ENCODE data around the gene HSPA14. TPM values are rescaled to one million over a fixed set of nuclear protein-coding genes. Genes with fewer than 3 reads are reported as not detected.

HSPA14 gene
- total and polyA plus RNA-seq, 10 of the 15 experiments (the other 5 are each of a cell fraction or from before 2014, with no cell fraction given) = 26.6 to 56.1 (median 34.3) TPM

- Histone ChIP-seq H3K9me3 (replicated peaks; ENCODE audit: control insufficient read depth, insufficient read depth, low read length) (no peaks in the 10 kb centered on the region), H3K36me3 (ENCODE audit: control insufficient read depth in 2 of 2, insufficient read depth in 2 of 2, low read length in 1 of 2) (peaks cover 4 to 10% of the 10 kb centered on the region in 2 experiments; a peak in 3 of 4 replicates), H3K79me2 (ENCODE audit: control insufficient read depth, insufficient read depth, low read length) (no peaks in the 10 kb centered on the region), H3K27ac (ENCODE audit: control insufficient read depth, insufficient read depth) (no peak overlapping the region), H3K9ac (ENCODE audit: control insufficient read depth, insufficient read depth, low read length) (no peak overlapping the region), H2AFZ (ENCODE audit: control insufficient read depth, low read depth, low read length) (no peak overlapping the region), H4K20me1 (ENCODE audit: control insufficient read depth, insufficient read depth) (no peaks in the 10 kb centered on the region), H3K27me3 (replicated peaks in 1 of 2; ENCODE audit: control insufficient read depth in 2 of 2, insufficient read depth in 2 of 2, low read length in 1 of 2) (no peaks in the 10 kb centered on the region), H3K4me3 (no peak overlapping the region), H3K4me2 (ENCODE audit: control insufficient read depth, insufficient read depth) (no peak overlapping the region), H3K4me1 (ENCODE audit: control insufficient read depth, insufficient read depth, low read length) (no peaks in the 10 kb centered on the region)
- ATAC-seq = no peak
- POLR2A ChIA-PET = interaction anchor here (0.5 to 0.7 kb wide), 2 partner anchors 8 to 241 kb away, joined by 3 to 4 read pairs; no protein-coding TSS in a partner anchor
- CTCF ChIA-PET = interaction anchor here (1.3 kb wide), 1 partner anchor 116 kb away, joined by 3 read pairs; no protein-coding TSS in a partner anchor
- in situ Hi-C loops (cut with MboI) (no loop called here), intact Hi-C loops (cut with micrococcal nuclease; ENCODE audit: unreplicated experiment) (no loop called here)
- SMC1A ChIA-PET (ENCODE audit: uncharacterized antibody, unreplicated experiment) = interaction anchor here (0.9 to 1.5 kb wide), 2 partner anchors 15 to 18 kb away, joined by 3 read pairs; no protein-coding TSS in a partner anchor
- FAIRE-seq = no peak
- WGBS (ENCODE audit: insufficient coverage, insufficient replicate concordance, low lambda C conversion rate, missing lambda C conversion rate) = 100% methylated on average over 1 of the region's 1 CpG
- RAD21 ChIA-PET (ENCODE audit: unreplicated experiment) = no interaction called here
- no TSS peak for BruUV-seq (replicated peaks)
- DNase-seq (ENCODE audit: low read depth, low spot score) = no peak
- no peak for TF ChIP-seq PML (IDR thresholded peaks at IDR 0.05; ENCODE audit: low read length)
- no peak for TF ChIP-seq ETV6 (conservative IDR thresholded peaks at IDR 0.05 in 1 of 2, IDR thresholded peaks at IDR 0.05 in 1 of 2; ENCODE audit: borderline replicate concordance in 1 of 2, low read depth in 1 of 2)
- TF ChIP-seq ATF7 (IDR thresholded peaks at IDR 0.05; ENCODE audit: low read depth) = no peak
- no peak for TF ChIP-seq MYC (IDR thresholded peaks at IDR 0.05; ENCODE audit: insufficient read depth, insufficient read length, insufficient replicate concordance, low read length, severe bottlenecking)
- no peak for TF ChIP-seq ZNF687 (IDR thresholded peaks at IDR 0.05)
- no peak for TF ChIP-seq TCF12 (IDR thresholded peaks at IDR 0.05; ENCODE audit: low read depth, low read length)
- TF ChIP-seq HDAC2 (IDR thresholded peaks at IDR 0.05) = no peak
- TF ChIP-seq SMAD1 (IDR thresholded peaks at IDR 0.05; ENCODE audit: low read depth, partially characterized antibody) = no peak
- no peak for TF ChIP-seq STAT1 (conservative IDR thresholded peaks at IDR 0.05)
- no peak for TF ChIP-seq FOS (IDR thresholded peaks at IDR 0.05; ENCODE audit: borderline replicate concordance, extremely low read depth, insufficient read length)
- no peak for TF ChIP-seq ZNF207 (IDR thresholded peaks at IDR 0.05; ENCODE audit: borderline replicate concordance)
- TF ChIP-seq KDM1A (IDR thresholded peaks at IDR 0.05; ENCODE audit: borderline replicate concordance) = no peak
- no peak for TF ChIP-seq ZBTB11 (CRISPR knock-in tag; IDR thresholded peaks at IDR 0.05)
- TF ChIP-seq POU2F2 (IDR thresholded peaks at IDR 0.05; ENCODE audit: borderline replicate concordance, low read depth, low read length) = no peak
- TF ChIP-seq TBL1XR1 (IDR thresholded peaks at IDR 0.05; ENCODE audit: low read depth, low read length) = no peak
Observed at GRCh38 chr10:14855453-14855852, 17.3 kb downstream of the HSPA14 start.

Measured in GM12878 (cell line).